KMS-11 (cell line): Measurements from ENCODE around the gene GPD1.
A peak's percentile ranks its signal among the peaks of the same experiment; 100 is the strongest.
"Not testable (repeated sequence)": the region's sequence is repeated elsewhere in the genome, so short reads cannot be mapped to it uniquely, and the experiment has no call there.

Source experiments
- H2AFZ ChIP-seq: fragments of 200-600 bp; sonication (generic); 2 replicates; pipeline ENCODE4 v1.6.1; 2016; ENCODE audit warnings: antibody characterized with exemption, mixed run types, low read depth
- H3K27ac ChIP-seq: fragments of 200-600 bp; sonication (generic); 2 replicates; pipeline ENCODE4 v1.6.1; 2016; ENCODE audit warnings: mild to moderate bottlenecking, mixed run types
- H3K27me3 ChIP-seq: fragments of 200-600 bp; sonication (generic); 2 replicates; pipeline ENCODE4 v1.6.1; 2017; ENCODE audit warnings: mild to moderate bottlenecking, low read depth, mixed run types, moderate library complexity; ENCODE audit not compliant: insufficient read depth
- H3K36me3 ChIP-seq: fragments of 200-600 bp; sonication (generic); 2 replicates; pipeline ENCODE4 v1.6.1; 2017; ENCODE audit warnings: mild to moderate bottlenecking, mixed run types; ENCODE audit not compliant: insufficient read depth
- H3K4me1 ChIP-seq: fragments of 200-600 bp; sonication (generic); 2 replicates; pipeline ENCODE4 v1.6.1; 2016; ENCODE audit warnings: mild to moderate bottlenecking, low read depth, mixed run types; ENCODE audit not compliant: poor library complexity, severe bottlenecking
- H3K4me2 ChIP-seq: fragments of 200-600 bp; sonication (generic); 2 replicates; pipeline ENCODE4 v1.7.0; 2016; ENCODE audit warnings: mild to moderate bottlenecking, mixed run types
- H3K4me3 ChIP-seq: fragments of 200-600 bp; sonication (generic); IDR thresholded peaks from 2 replicates; pipeline ENCODE4 v1.6.1; 2017; ENCODE audit warnings: low read depth, low read length, mixed read lengths; ENCODE audit not compliant: insufficient read depth
- H3K79me2 ChIP-seq: fragments of 200-600 bp; sonication (generic); 2 replicates; pipeline ENCODE4 v1.6.1; 2016; ENCODE audit warnings: low read depth, mixed run types; ENCODE audit not compliant: insufficient read depth
- H3K9ac ChIP-seq: fragments of 200-600 bp; sonication (generic); 2 replicates; pipeline ENCODE4 v1.6.1; 2016; ENCODE audit warnings: mild to moderate bottlenecking, mixed run types
- H4K20me1 ChIP-seq: fragments of 200-600 bp; sonication (generic); 2 replicates; pipeline ENCODE4 v1.6.1; 2016; ENCODE audit warnings: mild to moderate bottlenecking, mixed run types; ENCODE audit not compliant: insufficient read depth
- CTCF ChIP-seq: fragments of 200-600 bp; sonication (generic); conservative IDR thresholded peaks from 2 replicates; pipeline ENCODE4 v1.6.1; 2017; ENCODE audit warnings: low read depth, mild to moderate bottlenecking, antibody characterized with exemption, low read length, moderate library complexity, mixed read lengths

GPD1 gene

GRCh38 chr12:50081096-50081808, 22.6 kb upstream of the GPD1 start:
- Histone ChIP-seq H3K36me3 (no peaks in the 10 kb centered on the region), H3K4me3 (no peak overlapping the region), H3K27ac (no peak overlapping the region), H3K9ac (no peak overlapping the region), H3K4me2 (no peak overlapping the region), H3K4me1 (peaks cover 10% of the 10 kb centered on the region), H3K79me2 (no peaks in the 10 kb centered on the region; the same call in 1 of the 2 replicates), H2AFZ (no peak overlapping the region), H3K27me3 (no peaks in the 10 kb centered on the region; the same call in 1 of the 2 replicates), H4K20me1 (no peaks in the 10 kb centered on the region)
- no peak for TF ChIP-seq CTCF

DNA sequence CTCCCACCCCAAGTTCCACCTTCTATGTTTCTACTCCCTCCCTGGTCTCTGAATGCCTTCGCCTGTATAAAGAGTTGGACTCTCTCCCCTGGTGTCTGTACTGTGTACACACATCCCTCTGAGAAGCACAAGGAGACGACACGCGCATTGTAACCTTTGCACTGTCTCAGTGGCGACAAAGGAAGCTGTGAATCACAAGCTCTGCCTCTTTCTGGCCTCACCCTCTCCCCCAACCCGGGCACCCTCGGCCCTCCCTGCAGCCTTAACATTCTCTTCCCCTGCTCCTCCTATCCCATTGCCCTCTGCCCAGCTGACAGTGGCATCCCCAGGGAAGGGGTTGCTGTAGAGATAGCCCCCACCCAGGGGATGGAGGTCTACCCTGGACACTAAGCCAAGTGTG, 21.2 kb upstream of the GPD1 start:
- H3K9ac ChIP-seq, result no peak overlapping the region

GRCh38 chr12:50083301-50083700, 20.5 kb upstream of the GPD1 start:
- Histone ChIP-seq H3K4me3 (no peak overlapping the region), H2AFZ (no peak overlapping the region), H3K4me2 (no peak overlapping the region)

More for the DNA sequence above, 21.2 kb upstream of the GPD1 start:
- Histone ChIP-seq H3K4me2 (no peak overlapping the region), H3K4me3 (no peak overlapping the region), H2AFZ (no peak overlapping the region), H4K20me1 (no peaks in the 10 kb centered on the region), H3K27ac (no peak overlapping the region), H3K36me3 (peaks cover 7% of the 10 kb centered on the region; the same call in 1 of the 2 replicates), H3K79me2 (no peaks in the 10 kb centered on the region; the same call in 1 of the 2 replicates), H3K4me1 (peaks cover 23% of the 10 kb centered on the region), H3K27me3 (no peaks in the 10 kb centered on the region; the same call in 1 of the 2 replicates)
- no peak for TF ChIP-seq CTCF

DNA sequence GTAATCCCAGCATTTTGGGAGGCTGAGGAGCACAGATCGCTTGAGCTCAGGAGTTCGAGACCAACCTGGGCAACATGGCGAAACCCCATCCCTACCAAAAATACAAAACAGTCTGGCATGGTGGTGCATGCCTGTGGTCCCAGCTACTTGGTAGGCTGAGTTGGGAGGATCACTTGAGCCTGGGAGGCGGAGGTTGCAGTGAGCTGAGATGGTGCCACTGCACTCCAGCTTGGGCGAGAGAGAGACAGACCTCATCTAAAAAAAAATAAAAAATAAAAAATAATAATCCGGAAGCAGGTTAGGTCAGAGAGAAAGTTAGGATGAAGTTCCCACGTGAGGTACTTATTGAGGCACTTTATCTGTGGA, 19.4 kb upstream of the GPD1 start:
- H3K4me2 ChIP-seq, result peak overlapping the region; percentile 69
- H3K4me3 ChIP-seq, result not testable (repeated sequence)
- H3K9ac ChIP-seq, result peak overlapping the region; percentile 49

More at GRCh38 chr12:50083301-50083700, 20.5 kb upstream of the GPD1 start:
- Histone ChIP-seq H3K36me3 (peaks cover 7% of the 10 kb centered on the region; the same call in 1 of the 2 replicates), H3K79me2 (no peaks in the 10 kb centered on the region; the same call in 1 of the 2 replicates), H3K27ac (no peak overlapping the region), H3K4me1 (peaks cover 28% of the 10 kb centered on the region), H3K27me3 (no peaks in the 10 kb centered on the region), H3K9ac (no peak overlapping the region), H4K20me1 (no peaks in the 10 kb centered on the region)
- TF ChIP-seq CTCF, result no peak

More for the DNA sequence above, 19.4 kb upstream of the GPD1 start:
- H3K79me2 ChIP-seq, H3K36me3 ChIP-seq, H4K20me1 ChIP-seq, H3K27me3 ChIP-seq: not testable (repeated sequence)
- H3K27ac ChIP-seq, result peak overlapping the region; percentile 63
- H2AFZ ChIP-seq, result peak overlapping the region; percentile 79
- peaks cover 39% of the 10 kb centered on the region for H3K4me1 ChIP-seq
